MM.1S (cell line): ENCODE results near the gene TFR2.

Experiments
- DNase-seq: peaks from one replicate; pipeline ENCODE4 v3.0.0-alpha.2; 2015
- H2AFZ ChIP-seq: fragments of 300-600 bp; sonication (generic); 2 replicates; pipeline ENCODE4 v1.6.0; 2016; ENCODE audit warnings: antibody characterized with exemption, low read length
- H3F3A ChIP-seq: fragments of 300-600 bp; sonication (generic); 2 replicates; pipeline ENCODE4 v1.6.1; 2016; ENCODE audit warnings: mild to moderate bottlenecking, antibody characterized with exemption, low read length, moderate library complexity, mixed read lengths; ENCODE audit not compliant: insufficient read depth
- H3K27ac ChIP-seq: fragments of 300-600 bp; sonication (generic); 2 replicates; pipeline ENCODE4 v1.5.1; 2016; ENCODE audit warnings: mild to moderate bottlenecking, low read length
- H3K27me3 ChIP-seq: fragments of 300-600 bp; sonication (generic); replicated peaks from 2 replicates; pipeline ENCODE4 v1.6.0; 2016; ENCODE audit warnings: low read length; ENCODE audit not compliant: insufficient read depth
- H3K36me3 ChIP-seq: fragments of 300-600 bp; sonication (generic); replicated peaks from 2 replicates; pipeline ENCODE4 v1.6.1; 2016; ENCODE audit warnings: mild to moderate bottlenecking, low read length, mixed read lengths; ENCODE audit not compliant: insufficient read depth
- H3K4me1 ChIP-seq: fragments of 300-600 bp; sonication (generic); 2 replicates; pipeline ENCODE4 v1.6.1; 2016; ENCODE audit warnings: low read length, mixed read lengths
- H3K4me2 ChIP-seq: fragments of 300-600 bp; sonication (generic); 2 replicates; pipeline ENCODE4 v1.6.0; 2016; ENCODE audit warnings: low read depth, low read length
- H3K4me3 ChIP-seq: fragments of 300-600 bp; sonication (generic); 2 replicates; pipeline ENCODE4 v1.5.1; 2016; ENCODE audit warnings: low read length, mixed read lengths
- H3K79me2 ChIP-seq: fragments of 300-600 bp; sonication (generic); 2 replicates; pipeline ENCODE4 v1.6.1; 2016; ENCODE audit warnings: mixed run types, low read length, mixed read lengths
- H3K9ac ChIP-seq: fragments of 300-600 bp; sonication (generic); 2 replicates; pipeline ENCODE4 v1.6.1; 2016; ENCODE audit warnings: low read length, mixed read lengths
- H3K9me2 ChIP-seq: fragments of 300-600 bp; sonication (generic); replicated peaks from 2 replicates; pipeline ENCODE4 v1.6.1; 2016; ENCODE audit warnings: mild to moderate bottlenecking, low read length, mixed read lengths; ENCODE audit not compliant: insufficient read depth
- H3K9me3 ChIP-seq: fragments of 300-600 bp; sonication (generic); replicated peaks from 2 replicates; pipeline ENCODE4 v1.6.1; 2016; ENCODE audit warnings: mild to moderate bottlenecking, low read length, mixed read lengths; ENCODE audit not compliant: insufficient read depth
- H4K20me1 ChIP-seq: fragments of 300-600 bp; sonication (generic); 2 replicates; pipeline ENCODE4 v1.6.1; 2016; ENCODE audit warnings: mild to moderate bottlenecking, low read length, moderate library complexity, mixed read lengths; ENCODE audit not compliant: insufficient read depth
- CTCF ChIP-seq: fragments of 300-600 bp; sonication (generic); IDR thresholded peaks from 2 replicates; pipeline ENCODE4 v1.5.1; 2016; ENCODE audit warnings: antibody characterized with exemption, low read length, mixed read lengths
- EZH2 ChIP-seq: fragments of 300-600 bp; sonication (generic); optimal IDR thresholded peaks from 2 replicates; pipeline ENCODE3; 2017; ENCODE audit warnings: low read depth, mild to moderate bottlenecking, antibody characterized with exemption, low read length, mixed read lengths
- EZH2phosphoT487 ChIP-seq: fragments of 300-600 bp; sonication (generic); IDR thresholded peaks from 2 replicates; pipeline ENCODE4 v1.6.1; 2018; ENCODE audit warnings: antibody characterized with exemption, low read length

Gene TFR2

GRCh38 chr7:100591596-100591995 lies 49.8 kb downstream of the TFR2 start:
- no peaks in the 10 kb centered on the region for H3K79me2 ChIP-seq
- no peaks in the 10 kb centered on the region for H3K36me3 ChIP-seq

GRCh38 chr7:100590077-100590737 lies 51.1 kb downstream of the TFR2 start:
- Histone ChIP-seq H3K4me3 (no peak overlapping the region), H3K27ac (no peak overlapping the region), H3K79me2 (peaks cover 4% of the 10 kb centered on the region), H3K4me2 (no peak overlapping the region), H3K9ac (no peak overlapping the region), H3K9me3 (no peaks in the 10 kb centered on the region), H3K36me3 (no peaks in the 10 kb centered on the region), H3K27me3 (peaks cover 66% of the 10 kb centered on the region), H2AFZ (no peak overlapping the region), H4K20me1 (no peaks in the 10 kb centered on the region), H3K4me1 (no peaks in the 10 kb centered on the region), H3K9me2 (no peaks in the 10 kb centered on the region), H3F3A (0 out of 2 replicates have a peak, but pooled peaks cover 5% of the 10 kb centered on the region)
- TF ChIP-seq CTCF (no peak), EZH2 (no peak), EZH2phosphoT487 (no peak)
- DNase-seq = no peak

More at GRCh38 chr7:100591596-100591995, 49.8 kb downstream of the TFR2 start:
- no peak overlapping the region for H2AFZ ChIP-seq
- no peaks in the 10 kb centered on the region for H3K4me1 ChIP-seq
- no peak for TF ChIP-seq EZH2
- no peak for TF ChIP-seq EZH2phosphoT487
- TF ChIP-seq CTCF = no peak
- no peaks in the 10 kb centered on the region for H3K9me2 ChIP-seq
- H3K27ac ChIP-seq = no peak overlapping the region
- no peak overlapping the region for H3K9ac ChIP-seq
- H3F3A ChIP-seq = no peaks in the 10 kb centered on the region
- H3K4me3 ChIP-seq = no peak overlapping the region
- no peaks in the 10 kb centered on the region for H4K20me1 ChIP-seq
- H3K9me3 ChIP-seq = no peaks in the 10 kb centered on the region
- no peak for DNase-seq
- H3K4me2 ChIP-seq = no peak overlapping the region
- H3K27me3 ChIP-seq = peaks cover 80% of the 10 kb centered on the region

GRCh38 chr7:100589341-100589947 lies 51.9 kb downstream of the TFR2 start:
- Histone ChIP-seq H3K9ac (no peak overlapping the region), H3K4me2 (no peak overlapping the region), H3F3A (0 out of 2 replicates have a peak, but pooled peaks cover 11% of the 10 kb centered on the region), H3K27ac (no peak overlapping the region), H4K20me1 (no peaks in the 10 kb centered on the region), H3K4me3 (no peak overlapping the region), H3K9me3 (no peaks in the 10 kb centered on the region), H3K79me2 (peaks cover 12% of the 10 kb centered on the region), H3K36me3 (no peaks in the 10 kb centered on the region), H2AFZ (no peak overlapping the region), H3K4me1 (0 out of 2 replicates have a peak, but pooled peaks cover 3% of the 10 kb centered on the region), H3K27me3 (peaks cover 59% of the 10 kb centered on the region), H3K9me2 (no peaks in the 10 kb centered on the region)
- TF ChIP-seq EZH2 (no peak), CTCF (no peak), EZH2phosphoT487 (no peak)
- DNase-seq = no peak
